ENCODE measurements around the gene LAMTOR4.

Gene LAMTOR4

DNA sequence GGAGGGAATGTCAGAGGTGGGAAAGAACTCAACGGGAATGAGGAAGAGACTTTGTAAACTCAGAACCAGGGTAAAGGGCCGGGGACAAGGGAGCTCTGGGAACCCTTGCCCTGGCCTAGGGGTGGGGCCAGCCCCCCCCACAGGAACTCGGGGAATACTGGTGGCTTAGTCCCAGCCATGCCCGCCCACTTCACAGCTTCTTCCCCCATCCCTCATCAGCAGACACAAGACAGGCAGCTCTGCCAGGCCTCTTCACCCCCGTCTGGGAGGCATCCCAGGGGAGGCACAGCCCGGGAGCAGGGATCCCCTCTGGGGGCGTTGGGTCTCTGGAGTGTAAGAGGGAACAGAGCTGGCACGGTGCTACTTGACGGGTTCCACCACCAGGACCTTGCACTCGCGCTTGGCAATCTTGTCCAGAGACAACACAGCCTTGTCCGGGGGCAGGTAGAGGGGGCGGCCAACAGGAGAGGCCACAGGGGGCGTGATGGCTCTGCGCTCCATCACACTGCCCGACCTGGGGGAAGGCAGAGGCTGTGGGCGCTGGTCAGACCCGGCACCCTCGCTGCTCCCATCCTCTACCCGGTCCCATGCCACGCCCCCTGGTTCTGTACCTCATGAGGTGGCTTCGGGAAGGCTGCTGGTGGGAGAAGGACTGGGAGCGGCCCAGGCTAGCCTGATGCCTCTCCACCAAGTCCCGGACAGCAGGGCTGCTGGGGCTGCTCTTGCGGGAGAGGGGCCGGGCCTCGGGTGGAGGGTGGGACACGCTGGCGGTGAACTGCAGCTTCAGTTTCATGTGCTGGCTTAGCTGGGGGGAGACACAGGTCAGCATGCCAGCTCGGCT is 6.2 kb downstream of the LAMTOR4 start:
- DNase-seq, result no peak

DNA sequence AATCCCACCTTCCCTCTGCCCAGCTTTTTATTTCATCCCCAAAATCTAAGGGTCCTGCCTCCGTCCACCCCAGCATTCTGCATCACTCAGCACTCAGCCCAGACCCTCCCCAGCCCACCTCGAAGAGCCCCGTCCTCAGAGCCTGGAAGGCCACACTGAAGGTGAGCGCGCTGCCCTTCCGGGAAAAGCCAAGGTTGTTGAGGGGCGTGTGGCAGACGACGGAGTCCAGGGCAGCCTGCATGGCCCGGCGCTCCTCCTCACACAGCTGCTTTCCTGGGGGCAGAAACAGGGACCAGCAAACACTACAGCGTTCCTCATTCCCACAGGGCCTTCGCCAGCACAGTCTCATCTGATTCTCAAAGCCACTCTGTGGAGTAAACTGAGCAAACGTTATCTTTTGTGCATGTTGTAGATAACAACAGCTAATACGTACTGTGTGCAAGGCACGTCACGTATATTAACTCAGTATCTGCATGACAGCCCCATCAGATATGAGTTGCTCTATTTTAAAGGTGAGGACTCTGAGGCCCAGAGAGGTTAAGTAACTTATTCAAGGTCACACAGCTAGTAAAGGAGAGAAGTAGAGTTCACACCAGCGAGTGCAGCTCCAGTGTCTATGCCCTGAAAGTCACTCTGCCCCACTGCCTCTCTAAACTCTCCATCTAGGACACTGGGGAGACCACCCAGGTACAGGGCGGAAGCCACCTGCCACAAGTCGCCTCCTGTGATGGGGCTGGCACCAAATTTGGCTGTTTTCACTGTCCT is 7.0 kb downstream of the LAMTOR4 start:
- DNase-seq, result no peak

DNA sequence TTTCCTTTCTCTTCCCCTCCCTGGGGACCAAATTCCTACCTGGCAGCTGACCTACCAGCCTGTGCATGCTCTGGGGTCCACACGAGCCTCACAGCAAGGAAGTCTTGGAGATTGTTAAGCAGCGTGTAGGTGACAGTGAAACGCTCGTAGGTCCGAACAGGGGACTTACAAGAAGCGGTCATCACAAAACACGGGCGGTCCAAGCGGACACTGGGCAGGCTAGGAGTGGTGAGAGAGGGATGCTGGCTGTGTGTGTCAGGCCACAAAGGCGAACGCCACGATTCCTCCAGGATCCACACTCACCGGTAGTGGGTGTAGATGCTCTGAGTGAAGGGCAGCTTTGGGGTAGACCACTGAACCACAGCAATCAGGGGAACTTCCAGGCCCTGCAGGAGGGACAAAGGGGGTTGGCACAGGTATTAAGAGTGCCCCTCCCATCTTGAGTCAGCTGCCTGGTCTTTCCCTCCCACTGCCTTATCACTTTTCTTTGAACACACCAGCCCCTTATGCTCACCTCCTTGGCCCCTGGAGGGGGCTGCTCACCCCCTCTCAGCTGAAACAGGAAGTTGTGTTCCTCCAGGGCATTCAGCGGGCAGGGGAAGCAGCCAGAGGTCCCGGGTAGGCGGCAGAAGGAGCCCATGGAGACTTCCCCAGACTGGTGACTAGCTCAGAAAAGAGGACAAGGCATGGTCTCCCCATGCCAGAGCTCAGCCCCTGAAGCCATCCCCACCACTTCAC is 7.8 kb downstream of the LAMTOR4 start:
- peak; percentile 39 to 50 for DNase-seq

DNA sequence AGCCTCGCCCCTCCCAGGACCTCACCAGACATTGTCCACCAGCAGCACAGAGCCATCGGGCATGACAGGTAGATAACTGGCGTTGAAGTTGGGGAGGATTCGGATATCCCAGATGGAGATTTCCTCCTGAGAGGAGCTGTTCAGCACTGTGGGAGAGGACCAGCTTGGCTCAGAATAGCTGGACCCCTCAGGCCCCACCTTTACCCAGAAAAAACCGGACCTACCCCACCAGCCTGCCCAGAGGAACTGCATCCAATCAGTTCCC is 8.3 kb downstream of the LAMTOR4 start:
- DNase-seq, result no peak

DNA sequence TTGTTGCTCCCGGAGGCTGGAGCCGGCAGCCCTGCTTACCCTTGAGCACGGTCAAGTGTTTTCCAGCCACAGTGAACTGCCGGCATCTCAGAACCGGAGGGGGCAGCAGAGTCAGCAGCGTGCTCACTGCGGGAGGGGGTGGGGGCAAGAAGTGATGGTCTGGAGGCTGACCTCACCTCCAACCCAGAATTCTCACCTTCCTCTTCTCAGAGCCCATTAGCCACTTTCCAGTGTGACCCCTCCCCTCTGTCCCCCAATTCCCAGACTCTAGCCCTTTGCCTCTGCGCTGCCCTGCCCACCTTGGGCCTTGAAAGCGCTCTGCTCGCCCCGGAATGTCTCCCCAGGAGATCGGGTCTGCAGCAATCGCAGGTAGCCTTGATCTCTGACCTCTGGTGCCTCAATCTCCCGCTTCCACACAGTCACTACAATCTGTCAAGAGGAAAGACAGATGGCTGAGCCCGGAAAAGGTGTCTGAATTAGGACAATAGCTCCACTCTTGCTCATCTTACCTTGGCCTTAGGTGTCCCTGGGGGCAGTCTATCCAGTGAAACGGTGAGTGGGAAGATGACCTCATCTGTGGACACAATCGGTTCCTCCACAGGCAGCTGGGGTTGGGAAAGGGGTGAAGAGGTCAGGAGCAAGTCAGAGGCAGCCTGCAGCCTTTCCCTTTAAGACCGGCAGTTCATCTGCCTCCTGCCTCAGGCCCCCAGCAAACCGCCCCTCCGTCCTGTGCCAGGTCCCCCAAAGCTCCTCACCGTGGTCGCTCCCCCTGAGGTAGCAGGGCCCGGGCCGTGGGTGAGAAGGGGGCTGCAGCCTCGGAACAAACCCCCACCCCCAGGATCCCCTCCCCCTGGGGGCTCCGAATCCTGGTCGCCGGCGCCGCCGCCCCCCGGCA is 8.9 kb downstream of the LAMTOR4 start:
- DNase-seq, result no peak

DNA sequence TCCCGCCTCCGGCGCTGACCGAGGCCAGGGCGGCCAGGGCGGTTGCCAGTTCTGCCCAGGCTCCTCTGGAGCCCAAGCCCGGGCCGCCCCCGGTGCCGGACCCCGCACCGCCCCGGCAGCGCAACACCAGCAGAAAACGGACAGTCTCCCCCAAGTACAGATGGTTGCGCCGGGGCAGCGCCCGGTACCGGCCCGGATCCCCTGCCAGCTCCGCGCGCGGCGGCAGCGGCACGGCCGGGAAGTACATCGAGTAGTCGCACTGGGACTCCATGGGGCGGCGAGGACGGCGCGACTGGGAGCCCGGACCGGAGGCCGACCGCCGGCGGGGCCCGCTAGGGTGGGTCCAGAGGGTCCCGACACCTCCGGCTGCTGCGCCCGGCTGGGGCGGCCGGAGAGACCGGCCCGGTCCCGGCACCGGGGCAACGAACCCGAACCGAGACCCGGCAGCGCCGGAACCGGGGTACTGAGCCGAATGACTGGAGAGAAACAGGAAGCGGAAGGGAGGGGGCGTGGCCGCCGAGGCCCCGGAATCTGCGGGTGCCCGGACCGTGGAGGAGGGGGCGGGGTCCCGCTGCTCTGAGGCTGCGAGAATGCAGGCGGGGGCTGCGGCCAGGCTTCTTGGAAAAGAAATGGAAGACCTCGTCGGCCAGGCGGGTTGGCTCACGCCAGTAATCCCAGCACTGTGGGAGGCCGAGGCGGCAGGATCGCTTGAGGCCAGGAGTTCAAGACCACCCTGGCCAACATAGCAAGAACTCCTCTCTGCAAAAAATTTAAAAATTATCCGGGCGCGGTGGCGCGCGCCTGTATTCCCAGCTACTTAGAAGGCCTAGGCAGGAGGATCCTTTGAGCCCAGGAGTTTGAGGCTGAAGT is 9.7 kb downstream of the LAMTOR4 start, which contains the start of gene TRAPPC14:
TSS of gene TRAPPC14 (minus strand) at position 495 of the 870 bp plus-strand sequence. CDS start at position 271, 224 bp downstream.
- peak; percentile 86 to 87 for DNase-seq

DNA sequence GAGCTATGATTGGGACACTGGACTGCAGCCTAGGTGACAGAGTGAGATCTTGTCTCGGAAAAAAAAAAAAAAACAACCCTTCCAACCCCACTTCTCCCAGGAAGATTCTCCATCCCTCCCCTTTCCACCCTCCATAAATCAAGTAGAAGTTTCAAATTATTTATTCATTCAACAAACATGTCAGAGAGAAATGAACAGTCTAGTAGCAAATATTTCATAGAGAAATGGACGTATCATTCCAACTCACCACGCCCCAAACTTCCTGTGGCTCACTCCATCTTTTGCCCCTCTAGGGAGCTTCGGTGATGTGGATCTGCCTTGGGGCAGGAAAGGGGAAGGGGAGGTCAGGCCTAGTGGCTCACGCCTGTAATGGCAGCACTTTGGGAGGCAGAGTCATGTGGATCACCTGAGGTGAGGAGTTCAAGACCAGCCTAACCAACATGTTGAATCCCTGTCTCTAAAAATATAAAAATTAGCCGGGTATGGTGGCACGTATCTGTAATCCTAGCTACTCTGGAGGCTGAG is 10.4 kb downstream of the LAMTOR4 start:
- no peak for DNase-seq

DNA sequence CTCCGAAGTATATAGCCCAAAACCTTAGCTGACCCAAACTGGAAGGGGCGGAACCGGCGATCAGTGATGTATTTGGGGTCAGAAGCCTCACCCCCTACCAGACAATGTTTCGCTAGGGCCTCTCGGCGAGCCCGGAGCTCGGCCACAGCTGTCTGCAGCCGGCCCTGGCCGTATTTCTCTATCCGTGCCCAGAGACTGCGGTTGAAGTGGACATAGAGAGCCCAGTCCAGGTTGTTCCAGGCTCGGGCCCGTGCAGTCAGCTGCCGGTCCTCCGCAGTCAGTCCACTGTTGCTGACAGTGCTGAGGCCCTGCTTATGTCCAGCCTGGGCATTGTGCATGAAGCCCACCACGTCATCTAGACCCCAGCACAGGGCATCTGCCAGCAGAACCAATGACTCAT is 11.3 kb downstream of the LAMTOR4 start:
- DNase-seq, result no peak

DNA sequence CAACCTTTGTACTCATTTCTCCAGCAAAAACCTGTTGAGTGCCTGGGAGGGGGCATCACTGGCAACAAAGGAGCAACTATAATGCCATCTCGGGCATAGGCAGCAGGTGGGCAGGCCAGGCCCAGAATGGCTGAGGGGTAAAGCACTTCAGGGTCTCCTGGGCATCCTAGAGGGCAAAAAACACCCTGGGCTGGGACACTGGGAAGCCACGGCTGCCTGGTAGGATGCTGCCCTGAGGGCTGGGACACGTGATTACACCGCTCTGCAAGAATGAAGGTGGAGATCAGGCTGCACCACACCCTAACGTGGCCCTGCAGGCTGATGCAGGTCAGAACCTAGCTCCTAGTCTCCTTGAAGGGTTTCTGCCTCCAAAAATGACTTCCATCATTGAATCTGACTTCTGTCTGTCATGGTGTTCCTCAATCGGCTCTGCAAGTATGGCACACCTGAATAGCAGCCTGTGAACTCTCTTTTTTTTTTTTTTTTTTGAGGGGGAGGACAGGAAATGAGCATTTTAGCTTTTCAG is 14.4 kb downstream of the LAMTOR4 start:
- DNase-seq, result no peak

DNA sequence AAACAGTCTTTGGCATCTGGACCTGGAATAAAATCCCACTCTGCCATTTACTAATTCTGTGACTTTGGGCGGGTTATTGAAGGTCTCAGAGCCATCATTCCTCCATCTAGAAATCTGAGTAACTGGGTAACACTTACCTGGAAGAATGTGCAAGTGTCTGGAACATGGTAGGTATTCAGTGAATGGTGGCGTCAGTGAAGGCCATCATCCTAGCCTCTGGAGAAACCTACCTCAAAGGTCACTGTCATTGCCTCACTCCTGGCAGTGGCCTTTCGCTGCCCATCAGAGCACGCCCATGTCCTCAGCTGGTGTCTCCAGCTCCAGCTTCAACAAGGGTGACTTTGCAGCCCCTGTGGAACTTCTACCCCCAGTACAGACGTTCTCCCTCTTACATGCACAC is 15.2 kb downstream of the LAMTOR4 start:
- no peak for DNase-seq

DNA sequence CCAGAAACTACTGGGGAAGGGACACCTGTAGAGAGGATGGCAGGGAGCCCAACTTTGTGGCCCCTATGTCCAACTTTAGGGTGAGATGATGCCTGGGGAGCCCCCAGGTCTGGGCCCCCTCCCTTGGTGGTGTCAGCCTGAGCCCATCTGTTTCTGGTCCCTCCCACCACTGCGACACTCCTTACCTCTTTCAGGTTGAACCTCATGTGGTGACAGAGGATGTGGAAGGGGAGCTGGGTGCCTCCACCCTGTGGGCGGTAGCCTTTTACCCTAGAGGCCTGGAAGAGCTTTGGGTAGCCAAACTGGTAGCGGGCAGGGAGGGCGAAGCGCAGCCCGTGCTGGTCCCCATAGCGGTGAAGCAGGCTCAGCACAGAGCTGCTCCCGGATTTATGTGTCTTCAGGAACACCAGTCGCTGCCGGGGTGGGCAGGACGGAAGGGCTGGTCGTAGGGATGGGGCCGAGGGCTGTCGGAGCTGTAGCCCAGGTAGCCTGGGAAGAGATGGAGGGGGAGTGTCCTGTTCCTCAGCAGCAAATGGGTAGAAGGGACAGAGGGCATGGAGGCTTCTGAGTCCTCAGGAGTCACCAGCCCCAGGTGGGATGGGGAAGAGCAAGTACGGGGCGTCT is 17.7 kb downstream of the LAMTOR4 start:
- DNase-seq, result peak; percentile 30 to 45

DNA sequence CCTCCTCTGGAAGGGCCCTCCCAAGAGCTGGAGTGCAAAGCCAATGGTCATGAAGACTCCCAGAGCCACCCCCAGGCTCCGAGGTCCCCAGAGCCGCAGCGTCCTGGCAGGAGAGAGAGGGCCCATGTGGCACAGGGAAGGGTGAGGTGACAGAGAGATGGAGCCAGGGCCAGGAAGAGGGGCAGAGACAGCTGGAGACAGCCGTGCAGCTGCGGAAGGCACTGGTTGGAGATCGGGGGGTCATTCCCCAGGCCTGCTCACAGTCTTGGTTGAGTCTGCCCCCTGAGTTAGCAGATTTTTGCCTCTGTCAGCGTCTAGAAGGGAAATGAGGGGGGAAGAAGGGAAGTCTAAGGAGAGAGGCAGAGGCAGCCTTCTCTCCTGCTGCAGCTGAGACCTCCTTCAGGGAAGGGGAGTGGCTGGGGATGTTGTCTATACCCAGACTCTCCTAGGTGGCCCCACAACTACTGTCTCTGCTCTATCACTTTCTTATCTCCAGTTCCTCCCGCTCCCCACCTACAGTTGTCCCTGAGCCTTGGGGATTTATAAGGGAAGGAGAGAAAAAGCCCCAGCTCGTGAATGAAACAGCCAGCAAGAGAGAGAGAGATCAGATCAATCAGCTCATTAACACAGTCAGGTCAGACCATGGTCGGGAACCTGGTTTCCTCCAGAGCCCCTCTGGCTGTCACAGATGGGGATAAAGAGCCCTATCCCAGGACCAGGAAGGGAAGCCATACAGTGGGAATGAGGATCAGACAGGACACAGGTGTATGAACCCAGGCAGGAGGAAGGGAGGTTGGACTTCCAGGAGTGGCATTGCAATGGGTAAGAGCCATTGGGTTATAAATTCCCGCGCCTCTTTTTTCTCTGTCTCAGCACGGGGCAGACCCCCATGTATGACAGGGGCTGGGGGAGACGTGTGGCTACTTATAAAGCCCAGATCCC is 18.5 kb downstream of the LAMTOR4 start:
- DNase-seq, result no peak

DNA sequence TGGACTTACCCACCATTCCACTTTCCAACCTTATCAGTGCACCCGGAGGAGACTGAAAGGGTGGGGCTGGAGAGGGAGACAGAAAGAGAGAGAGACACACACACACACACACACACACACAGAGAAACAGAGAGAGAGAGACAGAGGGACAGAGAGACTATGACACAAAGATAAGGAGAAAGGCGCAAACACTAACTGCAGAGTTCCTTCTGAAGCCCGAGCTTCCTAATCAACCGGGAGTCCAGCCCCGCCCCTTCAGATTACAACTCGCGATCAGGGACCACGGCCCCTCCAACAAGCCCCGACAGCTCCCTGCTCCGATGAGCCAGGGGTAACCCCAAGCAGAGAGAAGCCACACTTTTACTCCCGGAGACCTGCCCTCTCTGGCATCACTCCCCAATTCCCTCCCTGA is 19.2 kb downstream of the LAMTOR4 start:
- DNase-seq, result no peak

DNA sequence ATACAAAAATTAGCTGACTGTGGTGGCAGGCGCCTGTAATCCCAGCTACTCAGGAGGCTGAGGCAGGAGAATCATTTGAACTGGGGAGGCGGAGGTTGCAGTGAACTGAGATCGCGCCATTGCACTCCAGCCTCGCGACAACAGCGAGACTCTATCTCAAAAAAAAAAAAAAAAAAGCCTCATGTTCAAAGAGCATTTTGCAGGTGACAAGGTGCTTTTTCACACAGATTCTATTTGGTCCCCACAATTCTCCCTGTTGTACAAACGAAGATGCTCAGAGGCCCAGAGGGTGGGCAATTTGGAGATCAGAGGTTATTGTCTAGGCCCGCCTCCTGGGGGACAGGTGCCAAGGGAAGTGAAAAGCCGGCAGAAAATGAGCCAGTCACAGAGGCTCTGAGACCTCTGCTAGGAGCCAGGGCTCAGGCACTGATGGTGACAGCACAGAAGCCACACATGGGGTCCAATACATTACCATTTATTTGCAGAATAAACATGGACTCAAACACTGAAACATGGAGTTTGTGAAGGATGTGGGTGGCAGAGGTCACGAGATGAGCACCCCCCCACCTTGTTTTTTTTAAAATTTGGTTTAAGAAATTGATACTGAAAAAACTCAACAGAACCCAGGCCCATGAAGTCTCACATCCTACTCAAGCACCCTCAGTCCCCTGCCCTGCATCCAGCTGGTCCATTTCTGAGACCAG is 20.6 kb downstream of the LAMTOR4 start:
- DNase-seq, result peak; percentile 14 to 23

DNA sequence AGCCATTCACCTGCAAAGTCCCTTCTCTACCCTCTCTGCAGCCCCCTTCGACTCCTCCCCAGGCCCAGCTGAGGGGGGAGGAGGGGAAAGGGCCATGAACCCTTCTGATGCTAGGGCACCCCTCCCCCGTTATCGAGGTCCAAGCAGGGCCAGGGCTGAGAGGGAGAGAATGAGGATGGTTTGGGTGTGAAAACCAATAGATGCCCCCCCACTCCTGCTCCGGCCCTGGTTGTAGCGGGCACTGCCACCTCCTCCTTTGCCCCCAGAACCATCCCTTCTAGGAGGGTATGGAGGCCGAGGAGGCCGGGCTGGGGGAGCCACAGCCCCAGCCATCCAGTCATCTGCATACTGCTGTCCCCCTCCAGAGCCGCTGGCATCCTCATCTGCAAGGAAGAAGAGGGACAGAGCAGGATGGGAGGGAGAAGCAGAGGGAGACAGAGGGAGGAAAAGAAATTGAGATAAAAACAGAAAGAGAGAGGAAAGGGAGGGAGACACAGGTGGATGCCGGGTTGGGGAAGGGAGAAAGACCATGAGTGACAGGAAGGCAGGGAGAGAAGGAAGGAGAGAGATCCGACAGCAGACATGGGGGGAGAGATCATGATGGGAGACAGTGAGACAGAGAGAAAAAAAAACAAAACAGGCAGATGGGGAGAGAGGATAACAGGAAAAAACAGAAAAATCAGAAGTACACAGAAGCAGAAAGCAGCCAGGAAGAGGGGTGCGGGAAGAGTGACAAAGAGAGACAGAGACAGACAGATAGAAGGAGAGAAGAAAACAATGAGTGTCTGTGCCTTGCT is 21.6 kb downstream of the LAMTOR4 start:
- no peak for DNase-seq

DNA sequence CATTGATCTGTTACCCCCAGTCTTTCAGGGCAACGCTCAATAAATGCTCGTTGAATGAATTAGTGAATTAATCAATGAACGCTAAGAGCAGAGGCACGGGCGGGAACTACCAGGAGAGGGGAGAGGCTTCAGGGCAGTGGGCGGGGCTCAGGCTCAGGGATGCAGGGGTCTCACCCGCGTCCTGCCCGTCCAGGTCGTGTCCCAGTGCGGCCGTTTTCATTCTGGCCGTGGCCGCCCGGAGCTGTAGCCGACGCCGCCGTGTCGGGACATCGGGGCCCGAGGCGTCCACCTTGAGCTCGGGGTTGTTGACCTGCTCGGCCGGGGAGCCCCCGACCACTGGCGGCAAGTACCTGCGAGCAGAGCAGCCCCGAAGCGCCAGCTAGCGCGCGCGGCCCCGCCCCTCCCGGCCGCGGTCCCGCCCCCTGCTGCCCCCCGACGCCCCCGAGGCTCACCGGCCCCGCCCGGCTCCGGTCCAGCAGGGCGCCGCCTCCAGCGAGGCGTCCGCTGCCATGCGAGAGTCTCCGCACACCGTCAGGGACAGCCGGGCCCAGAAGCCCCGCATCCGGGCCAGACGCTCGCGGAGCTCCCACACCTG is 22.5 kb downstream of the LAMTOR4 start:
- DNase-seq, result peak; percentile 42 to 57

DNA sequence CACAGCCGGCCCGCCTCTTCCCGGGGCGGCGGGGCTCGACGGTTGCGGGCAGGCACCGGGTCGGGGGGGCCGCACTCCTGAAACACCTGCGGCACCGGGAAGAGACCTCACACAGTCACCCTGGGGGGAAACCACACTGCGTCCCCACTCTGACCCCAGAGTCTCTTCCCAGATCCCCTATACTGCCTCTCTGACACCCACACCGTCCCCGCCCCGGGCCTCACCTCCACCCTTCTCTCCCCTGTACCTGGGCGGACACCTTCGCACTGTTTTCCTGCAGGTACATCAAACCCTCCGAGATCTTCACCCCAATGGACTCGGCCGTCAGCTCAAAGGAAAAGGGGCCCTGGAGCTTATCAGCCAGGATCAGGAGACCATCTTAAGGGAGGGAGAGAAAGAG is 23.1 kb downstream of the LAMTOR4 start:
- no peak for DNase-seq
